Hepatocyte (in vitro differentiated cells): Measurements from ENCODE around the gene TTBK2.

Experiments used
- EZH2 ChIP-seq: fragments of 200-600 bp; sonication (generic); IDR thresholded peaks from 2 replicates; pipeline ENCODE4 v1.6.1; 2016; ENCODE audit warnings: antibody characterized with exemption, mild to moderate bottlenecking, borderline replicate concordance
- EZH2phosphoT487 ChIP-seq: fragments of 200-600 bp; sonication (generic); IDR thresholded peaks from one replicate; pipeline ENCODE4 v1.6.1; 2018; ENCODE audit warnings: antibody characterized with exemption, mild to moderate bottlenecking, low read depth, moderate library complexity; ENCODE audit not compliant: unreplicated experiment, severe bottlenecking
- TF ChIP-seq, protein P1 (sequence below): fragments of 200-600 bp; sonication (generic); IDR thresholded peaks from 2 replicates; pipeline ENCODE4 v1.5.1; 2016; ENCODE audit warnings: antibody characterized with exemption, mild to moderate bottlenecking; ENCODE audit not compliant: poor library complexity

- TF ChIP-seq, protein P1, sequence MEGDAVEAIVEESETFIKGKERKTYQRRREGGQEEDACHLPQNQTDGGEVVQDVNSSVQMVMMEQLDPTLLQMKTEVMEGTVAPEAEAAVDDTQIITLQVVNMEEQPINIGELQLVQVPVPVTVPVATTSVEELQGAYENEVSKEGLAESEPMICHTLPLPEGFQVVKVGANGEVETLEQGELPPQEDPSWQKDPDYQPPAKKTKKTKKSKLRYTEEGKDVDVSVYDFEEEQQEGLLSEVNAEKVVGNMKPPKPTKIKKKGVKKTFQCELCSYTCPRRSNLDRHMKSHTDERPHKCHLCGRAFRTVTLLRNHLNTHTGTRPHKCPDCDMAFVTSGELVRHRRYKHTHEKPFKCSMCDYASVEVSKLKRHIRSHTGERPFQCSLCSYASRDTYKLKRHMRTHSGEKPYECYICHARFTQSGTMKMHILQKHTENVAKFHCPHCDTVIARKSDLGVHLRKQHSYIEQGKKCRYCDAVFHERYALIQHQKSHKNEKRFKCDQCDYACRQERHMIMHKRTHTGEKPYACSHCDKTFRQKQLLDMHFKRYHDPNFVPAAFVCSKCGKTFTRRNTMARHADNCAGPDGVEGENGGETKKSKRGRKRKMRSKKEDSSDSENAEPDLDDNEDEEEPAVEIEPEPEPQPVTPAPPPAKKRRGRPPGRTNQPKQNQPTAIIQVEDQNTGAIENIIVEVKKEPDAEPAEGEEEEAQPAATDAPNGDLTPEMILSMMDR, result no peak
- TF ChIP-seq EZH2phosphoT487 (no peak), EZH2 (no peak)
Observed at GRCh38 chr15:42726114-42726513, 194.5 kb downstream of the TTBK2 start.
